C4-2B (cell line): Measurements from ENCODE around the gene DLGAP1.

Experiments used
- CTCF ChIP-seq: fragments of 450-650 bp; conservative IDR thresholded peaks from 2 replicates; pipeline ENCODE4 v1.5.1; 2017; ENCODE audit warnings: mild to moderate bottlenecking
- ZFX ChIP-seq: fragments of 450-650 bp; IDR thresholded peaks from 2 replicates; pipeline ENCODE4 v1.6.1; 2017

GRCh38 chr18:3775996-3776395 is 679.1 kb downstream of the DLGAP1 start:
- TF ChIP-seq CTCF (no peak), ZFX (no peak)
